IMR-90 (cell line): ENCODE measurements around the gene MAPRE3. TPM values are rescaled to one million over a fixed set of nuclear protein-coding genes. Genes with fewer than 3 reads are reported as not detected.

ENCODE experiments used
- ATAC-seq: fragments of 200-7000 bp; cut with Tn5 transposase; 2 replicates; pipeline ENCODE4 v1.9.1; 2020; ENCODE audit warnings: low read depth, mild to moderate bottlenecking, moderate library complexity
- BruUV-seq: library from RNA; stranded (reverse); fragments of 400-500 nt; replicated peaks from 2 replicates; lab custom pipeline; 2021; lab: Mats Ljungman, UMichigan
- CTCF ChIA-PET: fragments of 300-600 bp; formaldehyde crosslinking; extraction: SDS; loops from one replicate; lab custom pipeline; 2021; ENCODE audit warnings: antibody characterized with exemption; lab: Yijun Ruan, JAX
- POLR2A ChIA-PET: fragments of 300-600 bp; sonication (Branson Sonifier 250); formaldehyde crosslinking; loops from one replicate; lab custom pipeline; 2022; ENCODE audit warnings: antibody characterized with exemption; ENCODE audit not compliant: unreplicated experiment; lab: Charles Lee
- DNase-seq: peaks from one replicate; pipeline ENCODE4 v3.0.0; 2013
- H2AFZ ChIP-seq: replicated peaks from 2 replicates; pipeline ENCODE3; 2013; ENCODE audit warnings: low read length, mild to moderate bottlenecking; ENCODE audit not compliant: poor library complexity
- H2AK5ac ChIP-seq: 2 replicates; pipeline ENCODE4 v1.6.1; 2013; ENCODE audit warnings: low read depth, low read length, inconsistent platforms
- H2AK9ac ChIP-seq: replicated peaks from 2 replicates; pipeline ENCODE3; 2013; ENCODE audit warnings: mild to moderate bottlenecking, low read depth, low read length, moderate library complexity; ENCODE audit not compliant: poor library complexity
- H2BK120ac ChIP-seq: 2 replicates; pipeline ENCODE4 v1.6.1; 2013; ENCODE audit warnings: low read depth, low read length, inconsistent platforms
- H2BK15ac ChIP-seq: 3 replicates; pipeline ENCODE4 v1.6.1; 2013; ENCODE audit warnings: low read depth, low read length, inconsistent platforms
- H2BK20ac ChIP-seq: 2 replicates; pipeline ENCODE4 v1.6.1; 2013; ENCODE audit warnings: low read depth, mild to moderate bottlenecking, inconsistent platforms, low read length, moderate library complexity
- H2BK5ac ChIP-seq: 2 replicates; pipeline ENCODE4 v1.6.1; 2013; ENCODE audit warnings: mild to moderate bottlenecking, low read depth, low read length, inconsistent platforms; ENCODE audit not compliant: poor library complexity, severe bottlenecking
- H3K14ac ChIP-seq: replicated peaks from 2 replicates; pipeline ENCODE4 v1.6.1; 2013; ENCODE audit warnings: low read depth, low read length, inconsistent platforms
- H3K18ac ChIP-seq: 2 replicates; pipeline ENCODE4 v1.6.1; 2013; ENCODE audit warnings: low read depth, low read length, control low read depth
- H3K23ac ChIP-seq: 2 replicates; pipeline ENCODE4 v1.6.1; 2013; ENCODE audit warnings: low read depth, low read length, inconsistent platforms
- H3K27ac ChIP-seq: 2 replicates; pipeline ENCODE4 v1.5.1; 2013; ENCODE audit warnings: mild to moderate bottlenecking, control low read depth, low read length; ENCODE audit not compliant: insufficient read depth
- H3K27me3 ChIP-seq: 2 replicates; pipeline ENCODE4 v1.6.1; 2013; ENCODE audit warnings: low read length; ENCODE audit not compliant: control insufficient read depth, insufficient read depth
- H3K36me3 ChIP-seq: 2 replicates; pipeline ENCODE4 v1.6.1; 2013; ENCODE audit warnings: low read length, mixed read lengths; ENCODE audit not compliant: control insufficient read depth, insufficient read depth
- H3K4ac ChIP-seq: 2 replicates; pipeline ENCODE4 v1.6.1; 2013; ENCODE audit warnings: low read depth, low read length, inconsistent platforms
- H3K4me1 ChIP-seq: 2 replicates; pipeline ENCODE4 v1.6.1; 2013; ENCODE audit warnings: low read length, mixed read lengths; ENCODE audit not compliant: control insufficient read depth, insufficient read depth
- H3K4me2 ChIP-seq: 2 replicates; pipeline ENCODE4 v1.6.1; 2013; ENCODE audit warnings: low read depth, mild to moderate bottlenecking, control low read depth, low read length, moderate library complexity
- H3K4me3 ChIP-seq: 2 replicates; pipeline ENCODE4 v1.5.1; 2013; ENCODE audit warnings: low read depth, mild to moderate bottlenecking, control low read depth, low read length, moderate library complexity; ENCODE audit not compliant: insufficient read depth
- H3K56ac ChIP-seq: 2 replicates; pipeline ENCODE4 v1.6.1; 2013; ENCODE audit warnings: low read length, inconsistent platforms; ENCODE audit not compliant: insufficient read depth; ENCODE audit errors: extremely low read depth
- H3K79me1 ChIP-seq, 2 experiments: 2 replicates each; pipeline ENCODE4 v1.6.1; 2013; ENCODE audit warnings: low read length in 2 of 2, inconsistent platforms in 1 of 2, low read depth in 1 of 2
- H3K9ac ChIP-seq: 2 replicates; pipeline ENCODE4 v1.6.1; 2013; ENCODE audit warnings: low read depth, low read length, control low read depth
- H3K9me1 ChIP-seq: 2 replicates; pipeline ENCODE4 v1.6.1; 2013; ENCODE audit warnings: low read length, inconsistent platforms; ENCODE audit not compliant: insufficient read depth
- H3K9me3 ChIP-seq: 2 replicates; pipeline ENCODE4 v1.6.1; 2013; ENCODE audit warnings: low read length; ENCODE audit not compliant: control insufficient read depth, insufficient read depth
- H4K20me1 ChIP-seq: 2 replicates; pipeline ENCODE4 v1.6.1; 2013; ENCODE audit warnings: low read length, inconsistent platforms; ENCODE audit not compliant: insufficient read depth
- H4K5ac ChIP-seq: 2 replicates; pipeline ENCODE4 v1.6.1; 2013; ENCODE audit warnings: mild to moderate bottlenecking, low read depth, low read length, control low read depth
- H4K8ac ChIP-seq, 2 experiments: 2 replicates each; pipeline ENCODE4 v1.6.1; 2013; ENCODE audit warnings: low read depth in 2 of 2, low read length in 2 of 2, control low read depth in 1 of 2, inconsistent platforms in 1 of 2
- H4K91ac ChIP-seq: 2 replicates; pipeline ENCODE4 v1.6.1; 2013; ENCODE audit warnings: low read depth, low read length, inconsistent platforms; ENCODE audit not compliant: insufficient read depth
- BHLHE40 ChIP-seq: fragments of 150-350 bp; IDR thresholded peaks from 2 replicates; pipeline ENCODE4 v1.6.1; 2016; ENCODE audit warnings: mild to moderate bottlenecking, low read depth, low read length
- MAFK ChIP-seq: IDR thresholded peaks from 2 replicates; pipeline ENCODE4 v1.6.1; 2012; ENCODE audit warnings: low read depth, low read length, improper control_type of control experiment
- WGBS, 2 experiments: methylation state at CpG; one replicate each; pipeline versions ENCODE4 v1.1.5 to v1.1.7; 2013; ENCODE audit warnings: missing lambda C conversion rate in 2 of 2; ENCODE audit not compliant: insufficient read length in 1 of 2; ENCODE audit errors: extremely low coverage in 2 of 2; 5-methylcytosine and 5-hydroxymethylcytosine counted together
- dilution Hi-C: fragments of 300-500 bp; cut with HindIII; formaldehyde crosslinking; loops from one replicate; pipeline ENCODE4 v1.14.3; 2018; ENCODE audit warnings: low sequenced_read_pairs; ENCODE audit not compliant: unreplicated experiment
- in situ Hi-C: fragments of 300-500 bp; cut with MboI; formaldehyde crosslinking; loops from 3 replicates; pipeline ENCODE4 v1.14.3; 2019; ENCODE audit warnings: low sequenced_read_pairs, inconsistent platforms, mixed read lengths
- intact Hi-C: fragments of 100-400 bp; cut with micrococcal nuclease; formaldehyde crosslinking; loops from 2 replicates; pipeline ENCODE4 v1.10.0; 2022
- polyA plus RNA-seq, 3 experiments: library from polyadenylated mRNA; depleted of rRNA; stranded (reverse); fragments of >200 nt; gene quantifications; 2 replicates each; pipeline ENCODE4 v1.2.3, GENCODE V29; 2012; ENCODE audit warnings: low replicate concordance in 1 of 3
- total RNA-seq: library from RNA; depleted of rRNA; stranded (reverse); fragments of >200 nt; gene quantifications from 2 replicates; pipeline ENCODE4 v1.2.3, GENCODE V29; 2012

The MAPRE3 gene
- total and polyA plus RNA-seq, 2 of the 4 experiments (the other 2 are of a cell fraction) = 1.8 to 20.3 TPM

- no peak overlapping the region for H3K9ac ChIP-seq
- CTCF ChIA-PET = interaction anchor here (0.6 to 0.7 kb wide), 2 partner anchors 52 to 130 kb away, joined by 4 to 6 read pairs; no protein-coding TSS in a partner anchor
- intact Hi-C loops = loop anchor here (5.0 kb wide), 2 partner anchors 108 to 223 kb away; partner anchors contain the start of gene OST4
- H2BK120ac ChIP-seq = no peak overlapping the region
- no peak overlapping the region for H3K56ac ChIP-seq
- H4K20me1 ChIP-seq = no peaks in the 10 kb centered on the region
- no CpG with 5 or more reads among the region's 3 CpGs for WGBS, 2 experiments
- ATAC-seq (no peak), DNase-seq (no peak)
- H3K4ac ChIP-seq = no peak overlapping the region
- no peak overlapping the region for H2AK5ac ChIP-seq
- no peak overlapping the region for H3K27ac ChIP-seq
- POLR2A ChIA-PET = no interaction called here
- H3K36me3 ChIP-seq = no peaks in the 10 kb centered on the region
- TF ChIP-seq BHLHE40 (no peak), MAFK (peak; percentile 40)
- no peak overlapping the region for H3K23ac ChIP-seq
- no peak overlapping the region for H3K4me2 ChIP-seq
- no peak overlapping the region for H2BK20ac ChIP-seq
- H3K4me3 ChIP-seq = no peak overlapping the region
- H2BK5ac ChIP-seq = no peak overlapping the region
- no peaks in the 10 kb centered on the region for H3K79me1 ChIP-seq
- in situ Hi-C loops = loop anchor here (5.0 kb wide), 1 partner anchor 48 kb away; no protein-coding TSS in a partner anchor
- no TSS peak for BruUV-seq
- H4K5ac ChIP-seq = no peak overlapping the region
- dilution Hi-C loops = no loop called here
- H3K9me3 ChIP-seq = no peaks in the 10 kb centered on the region
- H4K91ac ChIP-seq = no peak overlapping the region
- H2AK9ac ChIP-seq = no peak overlapping the region
- no peak overlapping the region for H4K8ac ChIP-seq
- no peak overlapping the region for H3K18ac ChIP-seq
- H3K27me3 ChIP-seq = peaks cover 14% of the 10 kb centered on the region
- no peak overlapping the region for H2BK15ac ChIP-seq
- peaks cover 4% of the 10 kb centered on the region; the same call in 1 of the 2 replicates for H3K9me1 ChIP-seq
- H3K14ac ChIP-seq = no peak overlapping the region
- 0 out of 2 replicates have a peak, but pooled peaks cover 2% of the 10 kb centered on the region for H3K4me1 ChIP-seq
- H2AFZ ChIP-seq = no peak overlapping the region
Measured at GRCh38 chr2:26964446-26965130, 5.8 kb upstream of the MAPRE3 start.
